ENCODE measurements around the gene MAP2K3.

DNA sequence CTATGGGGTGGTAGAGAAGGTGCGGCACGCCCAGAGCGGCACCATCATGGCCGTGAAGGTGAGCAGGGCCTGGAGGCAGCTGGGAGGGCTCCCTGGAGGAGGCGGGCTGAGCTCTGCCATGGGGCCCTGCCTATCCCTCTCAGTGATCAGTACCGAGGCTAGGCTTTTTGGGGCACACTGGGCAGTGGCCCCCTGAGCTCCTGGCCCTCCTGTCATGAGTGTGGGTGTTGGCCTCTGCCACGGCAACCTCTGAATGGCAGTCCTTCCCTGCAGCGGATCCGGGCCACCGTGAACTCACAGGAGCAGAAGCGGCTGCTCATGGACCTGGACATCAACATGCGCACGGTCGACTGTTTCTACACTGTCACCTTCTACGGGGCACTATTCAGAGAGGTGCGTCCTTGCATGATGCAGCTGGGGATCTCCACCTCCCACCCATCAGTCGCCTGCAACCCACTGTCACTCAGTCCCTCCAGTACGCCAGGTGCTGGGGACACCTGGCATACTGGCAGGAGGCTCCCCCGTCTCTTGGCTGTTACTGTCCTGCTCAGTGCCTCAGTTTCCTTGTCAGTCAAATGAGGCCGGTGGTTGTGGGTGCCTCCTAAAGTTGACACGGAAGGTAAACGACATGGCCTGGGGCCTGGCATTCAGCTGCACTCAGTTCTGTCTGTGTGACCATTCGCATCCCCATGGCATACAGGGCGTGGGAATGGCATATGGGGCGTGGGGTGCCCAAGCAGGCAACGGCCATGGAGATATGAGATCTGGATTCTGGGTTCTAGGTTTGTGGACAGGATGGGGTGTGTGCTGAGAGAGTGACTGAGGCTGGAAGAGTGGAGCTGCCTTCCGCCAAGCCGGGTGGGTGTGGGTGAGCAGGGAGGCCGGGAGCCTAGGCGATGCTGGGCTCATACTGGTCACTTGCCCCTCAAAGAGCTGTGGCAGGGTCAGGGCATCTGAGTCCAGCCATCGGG lies 16.4 kb downstream of the MAP2K3 start:
- TF ChIP-seq, protein P1, sequence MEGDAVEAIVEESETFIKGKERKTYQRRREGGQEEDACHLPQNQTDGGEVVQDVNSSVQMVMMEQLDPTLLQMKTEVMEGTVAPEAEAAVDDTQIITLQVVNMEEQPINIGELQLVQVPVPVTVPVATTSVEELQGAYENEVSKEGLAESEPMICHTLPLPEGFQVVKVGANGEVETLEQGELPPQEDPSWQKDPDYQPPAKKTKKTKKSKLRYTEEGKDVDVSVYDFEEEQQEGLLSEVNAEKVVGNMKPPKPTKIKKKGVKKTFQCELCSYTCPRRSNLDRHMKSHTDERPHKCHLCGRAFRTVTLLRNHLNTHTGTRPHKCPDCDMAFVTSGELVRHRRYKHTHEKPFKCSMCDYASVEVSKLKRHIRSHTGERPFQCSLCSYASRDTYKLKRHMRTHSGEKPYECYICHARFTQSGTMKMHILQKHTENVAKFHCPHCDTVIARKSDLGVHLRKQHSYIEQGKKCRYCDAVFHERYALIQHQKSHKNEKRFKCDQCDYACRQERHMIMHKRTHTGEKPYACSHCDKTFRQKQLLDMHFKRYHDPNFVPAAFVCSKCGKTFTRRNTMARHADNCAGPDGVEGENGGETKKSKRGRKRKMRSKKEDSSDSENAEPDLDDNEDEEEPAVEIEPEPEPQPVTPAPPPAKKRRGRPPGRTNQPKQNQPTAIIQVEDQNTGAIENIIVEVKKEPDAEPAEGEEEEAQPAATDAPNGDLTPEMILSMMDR (conservative IDR thresholded peaks at IDR 0.05; ENCODE audit: low read length), result no peak
- no peak for TF ChIP-seq EZH2phosphoT487 (IDR thresholded peaks at IDR 0.05; ENCODE audit: borderline replicate concordance, low read depth, low read length)
